PC-3 (cell line): ENCODE data around the gene STAB2.

ENCODE experiments used
- EZH2 ChIP-seq: fragments of 300-600 bp; sonication (generic); IDR thresholded peaks from one replicate; pipeline ENCODE4 v1.6.1; 2017; ENCODE audit warnings: antibody characterized with exemption, mild to moderate bottlenecking, low read length; ENCODE audit not compliant: unreplicated experiment
- TF ChIP-seq, protein P1 (sequence below): fragments of 300-600 bp; sonication (generic); conservative IDR thresholded peaks from 2 replicates; pipeline ENCODE4 v1.5.1; 2017; ENCODE audit warnings: antibody characterized with exemption, low read depth, mild to moderate bottlenecking, low read length

DNA sequence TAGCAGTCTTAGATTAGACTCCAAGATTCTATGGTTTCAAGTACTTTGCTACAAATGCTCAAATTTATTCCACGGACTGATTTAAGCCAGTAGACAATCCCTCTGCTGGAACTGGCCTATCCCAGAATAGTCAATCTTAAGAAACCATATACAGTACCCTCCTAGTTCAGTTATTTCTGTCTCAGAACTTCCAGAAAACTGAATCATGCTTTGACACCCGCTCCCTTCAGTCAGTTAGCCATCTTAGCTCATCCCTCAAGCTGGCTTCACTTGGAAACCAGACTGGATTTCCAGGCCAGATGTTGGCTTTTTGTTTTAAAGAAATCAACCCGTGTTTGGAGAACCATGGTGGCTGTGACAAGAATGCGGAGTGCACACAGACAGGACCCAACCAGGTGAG lies 128.4 kb downstream of the STAB2 start:
- TF ChIP-seq EZH2, result no peak
- TF ChIP-seq, protein P1, sequence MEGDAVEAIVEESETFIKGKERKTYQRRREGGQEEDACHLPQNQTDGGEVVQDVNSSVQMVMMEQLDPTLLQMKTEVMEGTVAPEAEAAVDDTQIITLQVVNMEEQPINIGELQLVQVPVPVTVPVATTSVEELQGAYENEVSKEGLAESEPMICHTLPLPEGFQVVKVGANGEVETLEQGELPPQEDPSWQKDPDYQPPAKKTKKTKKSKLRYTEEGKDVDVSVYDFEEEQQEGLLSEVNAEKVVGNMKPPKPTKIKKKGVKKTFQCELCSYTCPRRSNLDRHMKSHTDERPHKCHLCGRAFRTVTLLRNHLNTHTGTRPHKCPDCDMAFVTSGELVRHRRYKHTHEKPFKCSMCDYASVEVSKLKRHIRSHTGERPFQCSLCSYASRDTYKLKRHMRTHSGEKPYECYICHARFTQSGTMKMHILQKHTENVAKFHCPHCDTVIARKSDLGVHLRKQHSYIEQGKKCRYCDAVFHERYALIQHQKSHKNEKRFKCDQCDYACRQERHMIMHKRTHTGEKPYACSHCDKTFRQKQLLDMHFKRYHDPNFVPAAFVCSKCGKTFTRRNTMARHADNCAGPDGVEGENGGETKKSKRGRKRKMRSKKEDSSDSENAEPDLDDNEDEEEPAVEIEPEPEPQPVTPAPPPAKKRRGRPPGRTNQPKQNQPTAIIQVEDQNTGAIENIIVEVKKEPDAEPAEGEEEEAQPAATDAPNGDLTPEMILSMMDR, result no peak
